Neural progenitor cell (in vitro differentiated cells): Measurements from ENCODE around the gene TSPAN2.

Source experiments
- CTCF ChIP-seq: fragments of 200-600 bp; sonication (generic); IDR thresholded peaks from 2 replicates; pipeline ENCODE4 v1.5.1; 2017; ENCODE audit warnings: antibody characterized with exemption, mild to moderate bottlenecking
- EZH2 ChIP-seq: fragments of 200-600 bp; sonication (generic); IDR thresholded peaks from 2 replicates; pipeline ENCODE4 v1.6.1; 2017; ENCODE audit warnings: antibody characterized with exemption, mild to moderate bottlenecking, moderate library complexity

GRCh38 chr1:115121793-115122192 is 32.5 kb upstream of the TSPAN2 start:
- TF ChIP-seq EZH2 (no peak), CTCF (no peak)
